ENCODE data around the gene ITGB1BP1. TPM values are rescaled to one million over a fixed set of nuclear protein-coding genes. Genes with fewer than 3 reads are reported as not detected.

Gene ITGB1BP1
- total RNA-seq, 6 experiments from 2014 or later = 205 to 238 (median 225) TPM

DNA sequence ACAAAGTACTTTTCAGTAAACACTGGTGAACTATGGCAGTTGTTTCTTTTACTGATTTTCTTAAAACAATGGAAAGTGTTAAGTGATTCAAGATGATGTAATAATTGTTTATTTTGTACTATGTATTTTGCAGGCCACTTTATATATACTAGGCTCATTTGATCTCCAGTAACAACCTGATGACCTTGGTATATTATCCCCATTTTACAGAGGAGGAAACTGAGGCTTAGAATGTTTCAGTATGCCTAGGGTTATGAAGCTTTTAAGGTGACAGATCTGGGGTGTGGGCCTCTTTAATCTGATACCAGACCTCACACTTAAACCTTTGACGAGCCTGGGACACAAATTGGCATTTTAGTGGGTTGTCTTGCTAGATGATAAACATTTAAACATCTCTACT is 63.2 kb downstream of the ITGB1BP1 start:
- peaks cover 28% of the 10 kb centered on the region for H3K4me1 Mint-ChIP-seq (ENCODE audit: low read depth)
- peaks cover 2% of the 10 kb centered on the region; the same call in 1 of the 2 replicates for H3K27me3 Mint-ChIP-seq (ENCODE audit: insufficient read depth)
- DNase-seq = no peak
- peaks cover 55% of the 10 kb centered on the region for H3K36me3 Mint-ChIP-seq (ENCODE audit: low read depth)
- no peak overlapping the region for H3K4me3 Mint-ChIP-seq
- TF ChIP-seq CTCF (IDR thresholded peaks at IDR 0.05) = no peak
- no peak overlapping the region for H3K27ac Mint-ChIP-seq
- H3K9me3 Mint-ChIP-seq = no peaks in the 10 kb centered on the region

GRCh38 chr2:9359463-9359862 is 63.9 kb downstream of the ITGB1BP1 start:
- Mint-ChIP-seq H3K4me1 (ENCODE audit: low read depth) (peaks cover 22% of the 10 kb centered on the region), H3K27me3 (ENCODE audit: insufficient read depth) (peaks cover 2% of the 10 kb centered on the region; the same call in 1 of the 2 replicates), H3K9me3 (no peaks in the 10 kb centered on the region), H3K27ac (no peak overlapping the region), H3K4me3 (no peak overlapping the region), H3K36me3 (ENCODE audit: low read depth) (peaks cover 55% of the 10 kb centered on the region)
- no peak for TF ChIP-seq CTCF (IDR thresholded peaks at IDR 0.05)
- no peak for DNase-seq

- Mint-ChIP-seq H3K9me3 (no peaks in the 10 kb centered on the region), H3K36me3 (ENCODE audit: low read depth) (peaks cover 55% of the 10 kb centered on the region)
- no peak for DNase-seq
These were observed 64.5 kb downstream of the ITGB1BP1 start for GRCh38 chr2:9358846-9359245.

DNA sequence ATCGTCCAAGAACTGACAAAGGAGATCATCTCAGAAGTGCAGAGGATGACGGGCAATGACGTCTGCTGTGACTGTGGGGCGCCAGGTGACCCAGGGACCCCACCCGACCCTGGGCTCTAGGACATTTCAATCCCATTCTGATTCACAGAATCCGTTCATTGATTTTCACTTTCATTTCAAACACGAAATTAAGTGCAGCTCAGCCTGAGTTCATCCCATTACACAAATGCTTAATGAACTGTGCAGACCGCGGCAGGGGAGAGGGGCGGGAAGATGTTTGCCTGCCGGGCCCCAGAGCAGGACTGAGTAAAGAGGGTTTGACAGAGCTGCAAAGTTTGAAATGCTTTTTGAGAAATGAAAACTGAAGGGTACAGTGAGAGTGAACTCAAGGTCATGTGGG is 67.1 kb downstream of the ITGB1BP1 start:
- H3K27me3 Mint-ChIP-seq (ENCODE audit: insufficient read depth) = peaks cover 2% of the 10 kb centered on the region; the same call in 1 of the 2 replicates
- peaks cover 19% of the 10 kb centered on the region for H3K4me1 Mint-ChIP-seq (ENCODE audit: low read depth)
- H3K9me3 Mint-ChIP-seq = no peaks in the 10 kb centered on the region
- peaks cover 36% of the 10 kb centered on the region for H3K36me3 Mint-ChIP-seq (ENCODE audit: low read depth)
- TF ChIP-seq CTCF (IDR thresholded peaks at IDR 0.05) = no peak
- DNase-seq = no peak
- no peak overlapping the region; the same call in 1 of the 2 replicates for H3K27ac Mint-ChIP-seq
- H3K4me3 Mint-ChIP-seq = no peak overlapping the region

More at GRCh38 chr2:9358846-9359245, 64.5 kb downstream of the ITGB1BP1 start:
- peaks cover 21% of the 10 kb centered on the region for H3K4me1 Mint-ChIP-seq (ENCODE audit: low read depth)
- H3K4me3 Mint-ChIP-seq = no peak overlapping the region
- peaks cover 2% of the 10 kb centered on the region; the same call in 1 of the 2 replicates for H3K27me3 Mint-ChIP-seq (ENCODE audit: insufficient read depth)
- no peak for TF ChIP-seq CTCF (IDR thresholded peaks at IDR 0.05)
- no peak overlapping the region for H3K27ac Mint-ChIP-seq

DNA sequence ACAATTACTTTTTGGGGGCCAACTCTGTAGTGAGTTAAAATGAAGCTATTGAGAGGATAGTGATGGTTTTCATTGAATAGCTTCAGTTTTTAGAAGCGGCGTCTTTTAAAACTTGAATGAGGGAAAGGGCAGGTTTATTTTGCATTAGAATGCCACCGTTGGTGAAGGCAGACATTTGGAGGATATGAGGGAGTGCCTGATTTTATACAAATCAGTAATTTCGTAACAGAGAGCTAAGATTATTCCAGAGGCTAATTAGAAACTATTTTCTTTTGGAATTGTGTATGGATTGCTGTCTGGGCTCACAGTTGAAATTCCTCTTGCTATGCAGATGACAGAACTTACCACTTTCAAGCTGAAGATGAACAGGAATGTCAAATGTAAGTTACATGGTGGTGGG is 67.6 kb downstream of the ITGB1BP1 start:
- Mint-ChIP-seq H3K27ac (no peak overlapping the region), H3K36me3 (ENCODE audit: low read depth) (peaks cover 38% of the 10 kb centered on the region), H3K4me1 (ENCODE audit: low read depth) (peaks cover 13% of the 10 kb centered on the region), H3K4me3 (no peak overlapping the region), H3K27me3 (ENCODE audit: insufficient read depth) (peaks cover 2% of the 10 kb centered on the region; the same call in 1 of the 2 replicates), H3K9me3 (no peaks in the 10 kb centered on the region)
- no peak for TF ChIP-seq CTCF (IDR thresholded peaks at IDR 0.05)
- DNase-seq = no peak

- Mint-ChIP-seq H3K4me3 (no peak overlapping the region), H3K36me3 (ENCODE audit: low read depth) (peaks cover 39% of the 10 kb centered on the region), H3K9me3 (no peaks in the 10 kb centered on the region), H3K27ac (no peak overlapping the region), H3K27me3 (ENCODE audit: insufficient read depth) (peaks cover 2% of the 10 kb centered on the region; the same call in 1 of the 2 replicates), H3K4me1 (ENCODE audit: low read depth) (peaks cover 9% of the 10 kb centered on the region)
- no peak for TF ChIP-seq CTCF (IDR thresholded peaks at IDR 0.05)
- no peak for DNase-seq
These were observed 68.1 kb downstream of the ITGB1BP1 start for GRCh38 chr2:9355270-9355669.

All from HFFc6 (cell line).